Transverse colon (tissue), 4 donors: ENCODE data around the gene PALM.

Source experiments
- CTCF ChIP-seq, 5 experiments: fragments of 200-600 bp in 3 of 5; fragments of 450-650 bp in 2 of 5; sonication (generic) in 3 of 5; IDR thresholded peaks; 1 replicate in 2 of 5; 2 replicates in 3 of 5; pipeline ENCODE4 v1.5.1; 2016 to 2017; ENCODE audit warnings: antibody characterized with exemption in 5 of 5, inconsistent platforms in 3 of 5, mild to moderate bottlenecking in 2 of 5, moderate library complexity in 1 of 5
- EP300 ChIP-seq: sonication (generic); formaldehyde crosslinking; IDR thresholded peaks from one replicate; pipeline ENCODE4 v1.6.1; 2017; ENCODE audit warnings: antibody characterized with exemption, low read depth
- POLR2A ChIP-seq: fragments of 450-650 bp; IDR thresholded peaks from one replicate; pipeline ENCODE4 v1.6.1; 2016; ENCODE audit warnings: antibody characterized with exemption, mild to moderate bottlenecking, moderate library complexity
- POLR2AphosphoS5 ChIP-seq, 3 donors: sonication (generic); formaldehyde crosslinking; IDR thresholded peaks; one replicate each; pipeline ENCODE4 v1.6.1; 2016; ENCODE audit warnings: antibody characterized with exemption in 3 of 3

GRCh38 chr19:764301-764700 is 55.6 kb downstream of the PALM start:
- TF ChIP-seq POLR2AphosphoS5 (IDR thresholded peaks at IDR 0.05) = no peak
- no peak for TF ChIP-seq CTCF (IDR thresholded peaks at IDR 0.05)
- no peak for TF ChIP-seq EP300
- no peak for TF ChIP-seq POLR2A
